GM21529 (cell line): ENCODE data around the gene SNX24.
"Not testable (repeated sequence)": the region's sequence is repeated elsewhere in the genome, so short reads cannot be mapped to it uniquely, and the experiment has no call there.

Experiments used
- ATAC-seq: cut with Tn5 transposase; IDR thresholded peaks from one replicate; pipeline ENCODE4 v1.9.1; 2021; ENCODE audit not compliant: unreplicated experiment

The SNX24 gene

DNA sequence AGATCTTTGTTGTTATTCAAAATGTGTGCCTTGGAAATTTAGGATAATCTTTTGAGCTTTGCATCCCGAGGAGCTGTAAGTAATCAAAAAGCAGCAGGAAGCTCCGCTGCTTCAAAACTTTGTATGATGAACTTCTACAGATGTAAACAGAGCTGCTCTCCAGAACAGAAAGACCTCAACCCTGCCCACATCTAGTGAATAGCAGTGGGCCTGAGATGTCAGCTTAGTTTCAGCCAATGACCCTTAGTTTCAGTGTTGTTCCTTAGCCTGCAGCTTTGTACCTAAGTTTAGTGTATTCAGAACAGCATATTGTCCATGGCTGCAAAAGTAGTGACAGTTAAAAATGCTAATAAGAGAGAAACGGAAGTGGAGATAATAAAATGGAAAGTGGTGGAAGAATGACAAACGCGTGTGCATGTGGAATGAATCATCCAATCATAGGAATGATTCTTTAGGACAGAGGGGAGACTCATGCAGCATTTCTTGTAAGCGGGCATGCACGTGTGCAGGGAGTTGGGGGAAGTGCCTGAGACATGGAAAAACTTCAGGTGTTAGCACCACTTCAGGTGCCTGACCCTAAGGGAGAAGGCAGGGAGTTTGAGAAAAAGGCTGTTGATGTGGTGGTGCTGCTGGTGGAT is 24.9 kb downstream of the SNX24 start:
- ATAC-seq: no peak

GRCh38 chr5:122871661-122872060 is 26.2 kb downstream of the SNX24 start:
- no peak for ATAC-seq

DNA sequence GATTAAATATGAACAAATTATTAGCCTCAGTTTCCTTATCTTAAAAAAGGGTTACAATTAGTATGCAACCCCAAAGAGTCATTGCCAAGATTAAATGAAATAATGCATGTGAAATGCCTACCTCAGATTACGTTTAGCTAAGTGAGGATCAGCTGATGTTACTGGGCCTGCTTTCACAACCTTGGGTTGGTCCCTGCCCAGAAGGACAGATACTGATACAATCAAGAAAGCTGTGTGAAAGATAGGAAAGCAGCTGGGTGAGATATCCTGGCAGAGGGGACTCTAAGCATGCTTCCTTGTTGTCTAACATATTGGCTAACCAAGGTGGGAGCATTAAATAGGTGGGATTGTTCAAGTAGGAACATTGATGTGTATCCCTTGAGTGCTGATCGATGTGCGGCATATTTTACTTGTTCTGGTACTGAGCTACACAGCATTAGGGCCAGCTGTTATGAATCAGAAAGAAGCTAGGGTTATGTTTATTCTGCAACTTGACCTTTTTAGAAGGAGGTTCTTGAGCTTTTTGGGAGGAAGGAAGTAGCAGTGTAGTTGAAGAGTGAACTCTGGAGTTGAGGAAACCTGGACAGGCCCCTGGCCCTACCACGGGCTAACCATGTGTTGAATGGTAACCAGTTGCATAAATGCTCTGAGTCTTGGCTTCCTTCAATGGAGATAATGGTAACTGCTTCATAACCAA is 28.9 kb downstream of the SNX24 start:
- no peak for ATAC-seq

DNA sequence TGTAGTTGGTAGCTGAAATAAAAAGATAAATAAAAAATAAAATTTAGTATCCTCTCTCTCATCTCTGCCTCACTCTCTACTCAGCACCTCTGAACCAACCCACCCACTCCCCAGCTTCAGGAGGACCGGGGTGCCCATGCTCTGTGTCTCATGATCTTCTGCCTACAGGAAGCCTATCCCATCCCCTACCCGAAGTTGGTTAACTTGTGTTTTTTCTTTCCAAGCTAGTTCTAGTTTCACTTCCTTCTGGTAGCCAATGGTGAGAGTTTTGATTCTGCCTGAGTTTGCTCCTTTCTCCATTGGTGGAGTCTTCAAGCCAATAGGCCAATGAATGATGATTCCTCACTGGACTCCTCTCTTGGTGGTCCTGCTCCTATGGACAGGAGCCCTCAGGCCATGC is 32.1 kb downstream of the SNX24 start:
- ATAC-seq: peak; percentile 62

- no peak for ATAC-seq
These were observed 33.7 kb downstream of the SNX24 start for GRCh38 chr5:122879076-122879475.

DNA sequence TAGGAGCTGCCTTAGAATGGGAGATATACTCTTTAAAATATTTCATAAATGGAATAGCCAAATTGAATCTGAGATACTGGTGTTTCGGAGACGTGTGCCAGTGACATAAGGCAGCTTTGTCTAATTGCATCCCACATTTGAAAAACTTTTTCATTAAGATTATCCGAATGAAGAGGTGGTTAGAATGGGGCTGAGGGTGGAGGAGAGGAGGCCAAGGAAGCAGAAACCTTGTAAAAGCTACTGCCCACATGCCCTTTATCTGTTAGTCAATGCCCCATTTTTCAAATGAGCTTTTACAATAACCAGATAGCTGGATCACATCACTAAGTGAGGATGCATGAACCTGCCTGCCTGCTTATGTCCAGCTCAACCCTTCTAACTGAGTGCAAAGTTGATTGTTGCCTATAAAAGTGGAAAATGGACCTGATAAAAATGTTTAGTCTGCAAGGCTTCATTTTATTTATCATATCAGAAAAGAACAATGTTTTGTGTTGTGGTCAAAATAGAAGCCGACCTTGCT is 34.8 kb downstream of the SNX24 start:
- no peak for ATAC-seq

DNA sequence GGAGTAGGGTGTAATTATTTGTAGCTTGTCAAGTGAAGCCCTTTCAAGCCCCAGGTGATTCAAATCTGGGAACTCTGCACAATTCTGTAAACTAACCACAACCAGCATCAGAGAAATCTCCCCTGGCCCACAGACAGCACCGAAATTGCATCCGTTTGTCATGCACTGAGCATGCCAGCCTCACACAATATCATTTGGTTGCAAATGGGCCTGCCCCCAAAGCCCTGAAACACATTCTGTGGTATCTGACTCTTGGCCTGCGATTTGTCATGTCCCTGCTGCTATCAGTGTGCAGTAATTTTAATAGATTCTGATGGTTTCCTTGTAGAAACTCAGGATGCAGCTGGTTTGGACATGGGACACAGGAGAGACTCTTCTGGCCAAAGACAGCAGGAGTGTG is 35.3 kb downstream of the SNX24 start:
- peak; percentile 62 for ATAC-seq

DNA sequence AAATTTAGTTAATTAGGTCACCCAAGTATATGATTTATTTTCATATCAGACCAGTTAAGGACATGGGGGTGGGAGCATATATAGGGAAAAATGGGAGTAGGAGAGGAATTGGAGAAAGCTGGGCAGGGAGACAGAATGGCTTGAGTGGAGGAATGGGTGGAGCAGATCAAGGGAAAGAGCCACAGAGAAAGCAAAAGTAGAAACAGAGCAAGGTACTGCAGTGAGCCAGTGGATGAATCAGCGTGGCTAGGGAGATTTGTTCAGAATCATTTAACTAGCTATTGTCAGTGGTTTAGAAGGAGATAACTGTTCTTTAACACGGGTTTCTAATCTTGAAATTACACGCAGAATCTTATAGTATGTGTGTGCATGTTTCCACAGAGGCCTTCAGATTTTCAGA is 37.4 kb downstream of the SNX24 start:
- no peak for ATAC-seq

GRCh38 chr5:122885045-122885517 is 39.7 kb downstream of the SNX24 start:
- ATAC-seq: no peak

DNA sequence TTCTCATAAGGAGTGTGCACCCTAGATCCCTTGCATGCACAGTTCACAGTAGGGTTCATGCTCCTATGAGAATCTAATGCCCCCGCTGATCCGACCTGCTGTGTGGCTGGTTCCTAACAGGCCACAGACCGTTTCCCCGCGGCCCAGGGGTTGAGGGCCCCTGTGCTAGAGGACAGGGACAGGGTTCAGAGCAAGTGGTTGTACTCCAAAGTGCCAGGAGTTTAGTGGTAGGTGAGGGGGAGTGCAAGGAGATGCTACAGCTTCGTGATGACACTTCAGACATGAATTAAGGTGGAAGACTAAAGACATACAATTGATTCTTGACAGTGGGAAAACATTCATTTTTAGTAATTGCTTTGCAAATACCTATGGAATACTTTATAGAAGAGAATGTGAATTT is 40.5 kb downstream of the SNX24 start:
- ATAC-seq: no peak

DNA sequence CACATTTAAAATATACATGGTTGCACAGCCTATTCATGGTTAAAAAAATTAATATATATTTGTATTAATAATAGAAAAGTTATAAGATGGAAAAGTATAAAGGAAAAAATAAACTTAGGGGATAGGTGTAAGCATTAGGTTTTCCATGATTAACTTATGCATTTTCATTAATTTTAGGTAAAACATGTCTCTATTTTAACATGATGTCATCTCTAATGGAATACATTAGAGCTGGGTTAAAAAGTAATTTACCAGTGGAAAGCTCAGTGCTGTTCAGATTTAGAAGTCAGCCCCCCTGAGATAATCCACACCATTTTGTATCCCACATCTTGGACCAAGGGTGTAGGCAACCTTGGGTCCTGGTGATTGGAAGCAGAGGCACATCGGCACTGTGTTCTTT is 49.7 kb downstream of the SNX24 start:
- no peak for ATAC-seq

DNA sequence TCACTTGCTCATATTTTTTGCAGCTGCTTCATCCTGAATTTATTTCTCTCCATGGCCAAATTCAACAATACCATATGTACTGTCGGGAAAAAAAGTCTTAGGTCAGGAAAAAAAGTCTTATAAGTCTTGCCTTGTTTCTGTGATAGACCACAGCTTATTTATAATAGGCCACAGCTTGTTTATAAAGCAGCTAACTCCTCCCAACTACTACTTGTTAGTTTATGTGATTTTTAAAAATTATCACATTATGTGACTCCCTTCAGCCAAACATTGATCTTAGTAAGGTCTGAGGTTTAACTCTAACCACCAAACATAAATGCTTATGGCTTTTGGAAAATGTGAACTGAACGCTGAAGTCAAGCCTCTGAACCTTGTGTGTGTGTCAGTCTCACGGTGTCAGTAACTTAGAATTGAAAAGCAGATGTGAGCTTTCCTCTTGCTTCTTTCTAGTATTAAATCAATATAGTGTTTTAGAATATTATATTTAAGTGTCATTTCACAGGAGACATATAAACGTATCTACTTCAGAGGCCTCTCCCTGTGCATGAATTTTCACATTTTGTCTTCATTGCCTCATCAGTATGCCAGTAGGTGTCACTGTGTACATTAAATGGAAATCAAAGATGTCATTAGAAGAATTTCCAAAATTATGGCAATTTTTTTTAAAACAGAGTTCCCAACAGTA is 51.3 kb downstream of the SNX24 start:
- no peak for ATAC-seq

GRCh38 chr5:122897283-122897602 is 51.8 kb downstream of the SNX24 start:
- ATAC-seq: no peak

DNA sequence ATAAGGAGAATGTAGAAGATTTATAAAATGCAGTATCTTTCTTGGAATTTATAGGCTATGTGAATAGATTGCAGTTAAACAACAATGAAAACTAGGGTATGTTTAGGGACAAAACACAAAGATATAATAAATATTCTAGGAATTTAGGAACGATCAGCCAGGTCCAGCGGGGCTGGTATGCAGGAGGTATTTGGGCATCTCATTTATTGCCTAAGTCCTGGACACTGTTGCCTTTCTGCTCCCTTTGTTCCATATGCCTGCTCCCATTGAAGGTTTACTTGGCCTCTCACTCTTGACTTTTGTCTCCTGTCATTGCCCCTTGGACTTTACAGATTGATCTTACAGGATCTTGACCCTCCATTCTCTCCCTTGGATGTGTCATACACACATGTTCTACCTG is 55.9 kb downstream of the SNX24 start:
- ATAC-seq: no peak

DNA sequence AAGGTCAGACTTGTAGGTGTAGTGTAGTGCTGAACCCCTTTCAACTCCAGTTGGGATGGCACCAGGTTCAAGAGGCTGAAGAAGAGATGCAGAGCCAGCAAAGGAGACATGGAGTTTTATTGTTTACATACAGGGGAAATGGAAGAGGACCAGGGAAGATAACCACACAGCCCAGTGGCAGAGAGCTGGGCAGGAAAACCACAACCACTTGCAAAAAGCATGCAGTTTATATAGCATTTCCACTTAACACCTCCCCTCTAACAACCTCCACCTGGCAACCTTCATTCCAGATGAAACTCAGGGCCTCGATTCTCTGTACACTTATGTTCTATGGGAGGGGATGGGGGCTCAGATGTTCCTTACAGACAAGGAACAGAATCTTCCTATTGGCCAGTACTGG is 56.9 kb downstream of the SNX24 start:
- no peak for ATAC-seq

- no peak for ATAC-seq
These were observed 61.4 kb downstream of the SNX24 start for GRCh38 chr5:122906768-122907167.

DNA sequence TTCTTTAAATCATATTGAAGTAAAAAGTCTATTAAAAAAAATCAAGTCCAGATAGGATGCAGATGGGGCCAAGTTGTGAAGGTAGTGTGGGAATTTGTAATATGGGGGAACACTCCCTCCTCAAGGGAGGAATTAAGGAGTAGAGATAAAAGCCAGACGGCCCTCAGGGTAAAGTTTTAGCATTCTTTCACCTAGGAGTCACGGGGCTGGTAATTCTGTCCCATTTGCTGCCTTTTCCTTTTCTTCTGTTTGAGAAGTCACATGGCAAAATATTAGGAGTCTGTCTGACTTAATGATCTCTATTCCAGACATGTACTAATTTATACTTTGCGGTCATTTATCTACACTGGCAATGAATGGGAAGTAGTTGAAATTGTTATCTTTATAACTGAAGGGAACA is 61.9 kb downstream of the SNX24 start:
- ATAC-seq: no peak

- ATAC-seq: no peak
These were observed 62.7 kb downstream of the SNX24 start for GRCh38 chr5:122908108-122908507.

DNA sequence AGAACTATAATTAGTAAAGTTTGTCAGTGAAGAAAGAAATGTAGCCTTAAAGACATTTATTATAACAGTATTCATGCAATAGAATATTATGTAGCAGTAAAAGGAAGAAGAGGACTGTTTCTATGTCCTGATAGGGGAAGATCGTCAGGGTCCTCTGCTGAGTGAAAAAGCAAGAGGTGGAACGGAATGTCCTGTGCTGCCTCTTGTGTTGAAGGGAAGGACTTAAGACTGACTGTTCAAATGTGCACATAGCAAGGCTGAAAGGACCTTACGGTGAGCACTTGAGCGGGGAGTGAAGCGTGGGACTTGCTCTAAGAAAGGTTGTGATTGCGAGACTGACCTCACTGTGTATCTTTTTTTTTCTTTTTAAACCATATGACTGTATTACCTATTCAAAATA is 63.2 kb downstream of the SNX24 start:
- no peak for ATAC-seq

DNA sequence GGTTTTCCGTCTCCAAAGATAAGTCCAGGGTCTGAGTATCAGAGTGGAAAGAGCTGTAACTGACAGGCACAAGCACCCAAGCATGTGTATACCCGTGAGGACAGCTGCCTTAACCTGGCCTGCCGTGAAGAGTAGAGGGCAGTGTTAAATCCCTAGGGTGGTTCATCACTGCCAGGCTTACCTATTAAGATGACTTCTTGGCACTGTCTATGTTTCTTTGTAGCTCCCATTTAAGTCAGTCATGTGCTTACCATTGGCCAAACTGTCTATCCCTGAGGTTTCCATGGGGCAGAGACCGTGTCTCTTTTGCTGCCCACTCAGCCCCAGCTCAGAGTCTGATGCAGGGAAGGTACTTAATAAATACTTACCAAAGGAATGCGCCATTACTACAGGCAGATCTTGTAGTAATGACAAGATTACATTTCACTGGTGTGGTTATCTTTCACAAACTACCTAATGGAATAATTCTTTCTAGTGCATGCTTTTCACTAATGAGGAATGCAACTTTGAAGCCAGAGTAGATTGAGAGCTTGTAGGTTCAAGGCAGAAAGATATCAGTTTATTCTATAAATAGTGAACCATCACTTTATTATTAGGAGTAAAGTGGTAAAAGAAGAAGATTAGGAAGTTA is 64.2 kb downstream of the SNX24 start:
- ATAC-seq: no peak

DNA sequence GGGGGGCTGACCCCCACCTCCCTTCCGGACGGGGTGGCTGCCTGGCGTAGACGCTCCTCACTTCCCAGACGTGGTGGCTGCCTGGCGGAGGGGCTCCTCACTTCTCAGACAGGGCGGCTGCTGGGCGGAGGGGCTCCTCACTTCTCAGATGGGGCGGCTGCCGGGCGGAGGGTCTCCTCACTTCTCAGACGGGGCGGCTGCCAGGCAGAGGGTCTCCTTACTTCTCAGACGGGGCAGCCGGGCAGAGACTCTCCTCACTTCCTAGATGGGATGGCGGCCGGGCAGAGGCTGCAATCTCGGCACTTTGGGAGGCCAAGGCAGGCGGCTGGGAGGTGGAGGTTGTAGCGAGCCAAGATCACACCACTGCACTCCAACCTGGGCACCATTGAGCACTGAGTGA is 68.0 kb downstream of the SNX24 start:
- ATAC-seq: not testable (repeated sequence)
